Psoas muscle (tissue), 8 donors: ENCODE data around the gene FLT3. TPM values are rescaled to one million over a fixed set of nuclear protein-coding genes. Genes with fewer than 3 reads are reported as not detected.

Experiments
- ATAC-seq, 4 donors: fragments of 200-7000 bp; cut with Tn5 transposase; one replicate each; pipeline ENCODE4 v1.9.1; 2020; ENCODE audit warnings: moderate library complexity in 3 of 4, mild to moderate bottlenecking in 2 of 4
- DNase-seq, 2 donors: peaks; one replicate each; pipeline ENCODE4 v3.0.0-alpha.2; 2020
- H3K27ac ChIP-seq: fragments of 200-600 bp; one replicate; pipeline ENCODE4 v1.8.0; 2022
- H3K27me3 ChIP-seq, 3 donors: fragments of 200-600 bp in 1 of 3; one replicate each; pipeline versions ENCODE4 v1.6.1 to v1.8.0; 2013 to 2022; ENCODE audit warnings: low read length in 2 of 3, mild to moderate bottlenecking in 2 of 3, moderate library complexity in 1 of 3; ENCODE audit not compliant: insufficient read depth in 3 of 3
- H3K36me3 ChIP-seq, 2 donors: fragments of 200-600 bp in 1 of 2; one replicate each; pipeline versions ENCODE4 v1.6.1 to v1.8.0; 2013 to 2022; ENCODE audit warnings: low read depth in 1 of 2, mild to moderate bottlenecking in 1 of 2, moderate library complexity in 1 of 2; ENCODE audit not compliant: insufficient read depth in 1 of 2
- H3K4me1 ChIP-seq: fragments of 200-600 bp; one replicate; pipeline ENCODE4 v1.8.0; 2022
- H3K4me3 ChIP-seq: fragments of 200-600 bp; one replicate; pipeline ENCODE4 v1.8.0; 2022; ENCODE audit warnings: mild to moderate bottlenecking
- H3K9me3 ChIP-seq: fragments of 200-600 bp; one replicate; pipeline ENCODE4 v1.8.0; 2022
- WGBS, 3 donors: extraction: QIAGEN DNeasy Blood & Tissue Kit; methylation state at CpG; one replicate each; pipeline versions ENCODE4 v1.1.6 to v1.1.7; 2013; 5-methylcytosine and 5-hydroxymethylcytosine counted together
- intact Hi-C, 2 donors: fragments of 100-400 bp; cut with DNase I; formaldehyde crosslinking; loops; one replicate each; pipeline versions ENCODE4 v1.11.0 to v1.14.2; 2022
- polyA plus RNA-seq, 3 donors: library from polyadenylated mRNA; stranded (reverse); fragments of 200-250 nt; gene quantifications; one replicate each; pipeline ENCODE4 v1.2.3, GENCODE V29; 2013
- total RNA-seq, 4 donors: library from RNA; stranded (reverse); fragmentation: NEBNext Ultra II Directional in 2 of 4; extraction: Animal tissue kit (Norgen Biotek cat#: 25700) in 2 of 4; gene quantifications; one replicate each; pipeline versions ENCODE4 v1.2.1 to v1.2.4, GENCODE V29; 2021 to 2023
- TF ChIP-seq, protein P1 (sequence below): fragments of 200-600 bp; IDR thresholded peaks from one replicate; pipeline ENCODE4 v1.8.0; 2022; ENCODE audit warnings: antibody characterized with exemption
- donor health status: healthy with polysubstance abuse.
- donor health status: DM: no; HTN: no; CAD: no; lungs with moderate emphysema.
- donor health status: Bipolar disorder and iron deficiency.
- donor health status: healthy.
- donor health status: DM: yes; HTN: yes; CAD: no.
- donor health status: DM: no; HTN: no; CAD: no.
- donor health status: DM: no; HTN: no; CAD: no.
- donor health status: DM: yes; HTN: yes; CAD: no.

Gene FLT3
- total and polyA plus RNA-seq, 7 donors: 0.04 to 0.19 (median 0.06) TPM; not detected in 2

DNA sequence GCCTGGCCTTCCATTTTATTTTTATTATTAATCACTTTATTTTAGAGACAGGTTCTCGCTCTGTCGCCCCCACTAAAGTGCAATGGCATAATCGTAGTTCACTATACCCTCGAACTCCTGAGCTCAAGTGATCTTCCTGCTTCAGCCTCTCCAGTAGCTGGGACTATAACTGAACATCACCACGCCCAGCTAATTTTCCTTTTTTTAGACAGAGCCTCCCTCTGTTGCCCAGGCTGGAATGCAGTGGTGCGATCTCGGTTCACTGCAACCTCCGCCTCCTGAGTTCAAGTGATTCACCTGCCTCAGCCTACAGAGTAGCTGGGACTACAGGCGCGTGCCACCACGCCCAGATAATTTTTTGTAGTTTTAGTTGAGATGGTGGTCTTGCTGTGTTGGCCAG is 31.3 kb upstream of the FLT3 start:
- H3K27ac ChIP-seq: no peak overlapping the region
- intact Hi-C loops: no loop called here
- WGBS, 3 donors: 92 to 95% (median 93%) methylated on average over 11 of the region's 11 CpGs

DNA sequence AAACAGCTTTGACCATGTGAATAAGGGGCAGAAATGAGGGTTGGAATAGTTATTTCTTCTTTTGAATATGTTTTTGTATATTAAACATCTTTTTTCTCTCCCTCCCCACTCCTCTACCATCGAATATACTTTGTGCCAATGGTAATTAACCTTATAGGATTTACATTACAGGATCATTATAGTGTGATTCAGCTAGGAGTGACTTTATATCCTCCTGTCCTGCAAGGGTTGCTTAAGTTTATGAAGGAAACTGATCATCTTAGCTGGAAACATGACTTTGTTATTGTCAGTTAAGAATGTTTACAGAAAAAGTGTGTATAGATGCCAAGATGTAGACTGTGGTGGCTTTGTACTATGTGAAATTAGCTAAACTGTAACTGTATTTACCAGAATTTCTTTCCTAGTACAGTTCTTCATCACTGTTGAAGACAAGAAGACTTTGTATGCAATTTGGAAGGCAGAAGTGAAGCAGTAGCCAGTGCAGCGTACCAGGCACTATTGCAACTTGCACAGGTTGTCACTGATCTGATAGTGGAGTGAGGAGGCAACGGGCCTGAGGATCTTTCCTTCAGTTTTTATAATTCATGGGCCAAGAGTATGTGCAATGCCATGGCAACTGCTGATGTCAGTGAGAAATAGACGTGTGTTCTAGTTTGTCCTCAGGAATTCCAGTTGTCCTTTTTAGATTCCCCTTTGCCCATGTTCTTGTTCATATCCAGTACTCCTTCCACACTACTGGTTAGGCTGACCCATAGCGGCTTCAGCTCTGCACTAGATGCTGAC is 29.7 kb upstream of the FLT3 start:
- ATAC-seq (no peak), DNase-seq (no peak)
- no peaks in the 10 kb centered on the region for H3K9me3 ChIP-seq
- intact Hi-C loops: no loop called here
- 53 to 61% (median 56%) methylated on average over 5 of the region's 5 CpGs for WGBS, 3 donors
- H3K4me1 ChIP-seq: no peaks in the 10 kb centered on the region
- no peak overlapping the region for H3K27ac ChIP-seq
- H3K36me3 ChIP-seq: no peaks in the 10 kb centered on the region
- H3K4me3 ChIP-seq: no peak overlapping the region
- no peaks in the 10 kb centered on the region for H3K27me3 ChIP-seq
- TF ChIP-seq, protein P1, sequence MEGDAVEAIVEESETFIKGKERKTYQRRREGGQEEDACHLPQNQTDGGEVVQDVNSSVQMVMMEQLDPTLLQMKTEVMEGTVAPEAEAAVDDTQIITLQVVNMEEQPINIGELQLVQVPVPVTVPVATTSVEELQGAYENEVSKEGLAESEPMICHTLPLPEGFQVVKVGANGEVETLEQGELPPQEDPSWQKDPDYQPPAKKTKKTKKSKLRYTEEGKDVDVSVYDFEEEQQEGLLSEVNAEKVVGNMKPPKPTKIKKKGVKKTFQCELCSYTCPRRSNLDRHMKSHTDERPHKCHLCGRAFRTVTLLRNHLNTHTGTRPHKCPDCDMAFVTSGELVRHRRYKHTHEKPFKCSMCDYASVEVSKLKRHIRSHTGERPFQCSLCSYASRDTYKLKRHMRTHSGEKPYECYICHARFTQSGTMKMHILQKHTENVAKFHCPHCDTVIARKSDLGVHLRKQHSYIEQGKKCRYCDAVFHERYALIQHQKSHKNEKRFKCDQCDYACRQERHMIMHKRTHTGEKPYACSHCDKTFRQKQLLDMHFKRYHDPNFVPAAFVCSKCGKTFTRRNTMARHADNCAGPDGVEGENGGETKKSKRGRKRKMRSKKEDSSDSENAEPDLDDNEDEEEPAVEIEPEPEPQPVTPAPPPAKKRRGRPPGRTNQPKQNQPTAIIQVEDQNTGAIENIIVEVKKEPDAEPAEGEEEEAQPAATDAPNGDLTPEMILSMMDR: no peak

More for the DNA sequence above, 31.3 kb upstream of the FLT3 start:
- TF ChIP-seq, protein P1: no peak
- no peaks in the 10 kb centered on the region for H3K4me1 ChIP-seq
- H3K36me3 ChIP-seq: no peaks in the 10 kb centered on the region
- DNase-seq: no peak
- ATAC-seq: no peak
- H3K27me3 ChIP-seq: no peaks in the 10 kb centered on the region
- no peaks in the 10 kb centered on the region for H3K9me3 ChIP-seq
- no peak overlapping the region for H3K4me3 ChIP-seq

- H3K4me3 ChIP-seq: no peak overlapping the region
- no peak for ATAC-seq
- intact Hi-C loops: no loop called here
- H3K36me3 ChIP-seq: no peaks in the 10 kb centered on the region
- H3K4me1 ChIP-seq: no peaks in the 10 kb centered on the region
- H3K27ac ChIP-seq: no peak overlapping the region
- no peaks in the 10 kb centered on the region for H3K27me3 ChIP-seq
- DNase-seq: no peak
- no peaks in the 10 kb centered on the region for H3K9me3 ChIP-seq
- TF ChIP-seq, protein P1: no peak
These were observed 28.6 kb upstream of the FLT3 start for GRCh38 chr13:28128926-28129325.

- ATAC-seq: no peak
- Histone ChIP-seq H3K4me3 (no peak overlapping the region), H3K9me3 (no peaks in the 10 kb centered on the region), H3K36me3 (no peaks in the 10 kb centered on the region), H3K27ac (no peak overlapping the region), H3K27me3 (no peaks in the 10 kb centered on the region), H3K4me1 (no peaks in the 10 kb centered on the region)
- DNase-seq: no peak
- intact Hi-C loops: no loop called here
- TF ChIP-seq, protein P1: no peak
These were observed 27.7 kb upstream of the FLT3 start for GRCh38 chr13:28128030-28128429.

GRCh38 chr13:28121224-28121623 is 20.8 kb upstream of the FLT3 start:
- 95% methylated on average over 8 of the region's 8 CpGs for WGBS, 3 donors
- intact Hi-C loops: no loop called here
- no peak overlapping the region for H3K27ac ChIP-seq
- H3K9me3 ChIP-seq: no peaks in the 10 kb centered on the region
- no peaks in the 10 kb centered on the region for H3K27me3 ChIP-seq
- no peaks in the 10 kb centered on the region for H3K4me1 ChIP-seq
- no peak for ATAC-seq
- TF ChIP-seq, protein P1: no peak
- no peaks in the 10 kb centered on the region for H3K36me3 ChIP-seq
- no peak overlapping the region for H3K4me3 ChIP-seq
- DNase-seq: no peak
